Muscle of leg (tissue), 9 donors: ENCODE measurements around the gene RAF1. TPM values are rescaled to one million over a fixed set of nuclear protein-coding genes. Genes with fewer than 3 reads are reported as not detected.

Experiments
- polyA plus RNA-seq, 8 donors: library from polyadenylated mRNA; unstranded; fragments of 120-200 nt; gene quantifications; one replicate each; pipeline versions ENCODE4 v1.2.1 to v1.2.3, GENCODE V29; 2013; ENCODE audit warnings: inconsistent platforms in 1 of 8, low replicate concordance in 1 of 8; ENCODE audit not compliant: insufficient read length in 8 of 8, insufficient read depth in 1 of 8
- total RNA-seq: library from RNA; stranded (reverse); fragments of 120-200 nt; gene quantifications from one replicate; pipeline ENCODE4 v1.2.4, GENCODE V29; 2013

The RAF1 gene
- total and polyA plus RNA-seq, 9 donors: 80.0 to 113 (median 90.7) TPM

Other genes with a start within 250 kb of the RAF1 start
- gene TSEN2, start 179.6 kb downstream of the RAF1 start, total RNA-seq: 16.4 TPM
- gene TSEN2, start 179.6 kb downstream of the RAF1 start, polyA plus RNA-seq: 10 to 100 TPM in 4 of 8 donors, 1 to 10 TPM in 4; 7.8 to 13.1 (median 10.4) TPM
- not detected for gene MKRN2OS, start 118.6 kb downstream of the RAF1 start, total RNA-seq
- 1 to 10 TPM in 1 of 8 donors, under 1 TPM in 7; 0.12 to 1.1 (median 0.61) TPM for gene MKRN2OS, start 118.6 kb downstream of the RAF1 start, polyA plus RNA-seq
- 25.9 TPM for gene MKRN2, start 107.0 kb downstream of the RAF1 start, total RNA-seq
- gene MKRN2, start 107.0 kb downstream of the RAF1 start, polyA plus RNA-seq: 10 to 100 TPM; 24.1 to 33.2 (median 29.4) TPM
- 6.4 TPM for gene TMEM40, start 95.1 kb upstream of the RAF1 start, total RNA-seq
- gene TMEM40, start 95.1 kb upstream of the RAF1 start, polyA plus RNA-seq: 10 to 100 TPM in 5 of 8 donors, 1 to 10 TPM in 3; 8.7 to 16.8 (median 12.8) TPM
- gene CAND2, start 132.6 kb upstream of the RAF1 start, total RNA-seq: 27.2 TPM
- gene CAND2, start 132.6 kb upstream of the RAF1 start, polyA plus RNA-seq: 10 to 100 TPM; 27.7 to 46.4 (median 36.2) TPM
- 4,199 TPM for gene RPL32, start 177.4 kb upstream of the RAF1 start, total RNA-seq
- 1,000 to 10,000 TPM; 2,697 to 3,821 (median 3,009) TPM for gene RPL32, start 177.4 kb upstream of the RAF1 start, polyA plus RNA-seq